GM21381 (cell line): Measurements from ENCODE around the gene WTAP.
"Not testable (repeated sequence)": the region's sequence is repeated elsewhere in the genome, so short reads cannot be mapped to it uniquely, and the experiment has no call there.

Source experiments
- ATAC-seq: cut with Tn5 transposase; IDR thresholded peaks from one replicate; pipeline ENCODE4 v1.9.1; 2021; ENCODE audit warnings: mild to moderate bottlenecking, moderate library complexity; ENCODE audit not compliant: unreplicated experiment

The WTAP gene

DNA sequence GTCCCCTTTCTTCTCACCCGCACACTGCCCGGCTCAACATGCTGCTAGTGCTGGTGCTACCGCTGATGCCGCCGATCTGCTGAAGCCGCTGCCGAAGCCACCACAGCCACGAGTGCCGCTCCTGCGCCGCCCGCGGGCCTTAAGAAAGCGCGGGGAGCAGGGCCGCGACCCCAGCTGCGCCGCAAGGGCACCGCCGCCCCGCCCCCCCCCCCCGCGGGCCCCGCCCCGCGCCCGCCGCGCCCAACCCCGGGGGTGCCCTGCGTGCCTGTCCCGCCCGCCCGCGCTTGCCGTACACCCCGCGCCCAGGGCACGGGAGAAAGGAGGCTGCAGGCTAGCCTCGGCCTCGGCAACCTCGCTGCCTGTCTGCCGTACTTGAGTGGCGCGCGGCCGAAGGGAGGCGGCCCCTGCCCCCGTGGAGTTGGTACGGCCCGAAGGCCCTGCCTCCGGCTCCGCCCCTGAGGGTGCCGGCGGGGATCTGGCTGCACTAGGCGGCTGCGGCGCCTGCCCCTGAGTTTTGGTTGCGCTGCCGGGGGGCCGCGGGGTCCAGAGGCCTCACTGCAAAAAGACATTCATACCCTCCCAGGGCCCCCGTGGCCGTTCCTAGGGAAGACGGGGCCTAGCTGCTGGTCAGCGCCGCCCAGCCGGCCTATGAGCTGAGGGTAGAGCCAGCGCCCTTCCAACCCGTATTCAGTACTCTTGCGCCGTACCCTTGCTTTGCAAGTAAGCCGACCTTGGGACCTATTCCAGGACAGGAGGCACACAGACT is 34.0 kb upstream of the WTAP start, which contains the start of gene SOD2:
TSS of gene SOD2 (minus strand) at position 114 of the 766 bp plus-strand sequence. CDS start at position 40, 74 bp downstream.
- peak; percentile 73 for ATAC-seq

DNA sequence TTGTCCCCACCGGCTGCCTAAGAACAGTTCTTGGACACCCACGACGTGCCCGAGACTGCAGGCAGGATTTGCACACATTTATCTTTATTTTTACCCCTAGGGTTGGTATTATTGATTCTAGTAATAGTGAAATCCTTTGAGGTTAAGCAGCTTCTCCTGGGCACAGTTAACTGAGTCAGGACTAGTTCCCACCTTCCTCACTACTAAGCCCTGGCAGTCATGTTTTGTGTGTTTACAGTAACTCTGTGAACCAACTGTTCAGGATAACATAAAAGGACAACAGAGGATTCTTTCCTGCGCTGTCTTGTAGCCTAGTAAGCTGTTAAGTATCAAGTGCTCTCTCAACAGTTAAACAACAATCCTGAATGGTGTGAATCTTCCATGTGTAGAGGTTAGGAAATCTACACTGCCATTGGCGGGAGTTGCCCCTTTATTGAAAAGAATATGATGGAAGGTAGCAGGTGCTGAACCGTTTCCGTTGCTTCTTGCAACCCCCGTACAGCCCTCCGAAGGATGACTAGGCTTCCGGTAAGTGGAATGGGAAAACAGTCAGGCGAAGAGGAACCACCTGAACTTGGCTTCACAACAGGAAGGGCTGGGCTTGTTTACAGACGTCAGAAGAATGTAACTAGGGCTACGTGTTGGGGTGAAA is 33.3 kb upstream of the WTAP start:
- peak; percentile 5 for ATAC-seq

DNA sequence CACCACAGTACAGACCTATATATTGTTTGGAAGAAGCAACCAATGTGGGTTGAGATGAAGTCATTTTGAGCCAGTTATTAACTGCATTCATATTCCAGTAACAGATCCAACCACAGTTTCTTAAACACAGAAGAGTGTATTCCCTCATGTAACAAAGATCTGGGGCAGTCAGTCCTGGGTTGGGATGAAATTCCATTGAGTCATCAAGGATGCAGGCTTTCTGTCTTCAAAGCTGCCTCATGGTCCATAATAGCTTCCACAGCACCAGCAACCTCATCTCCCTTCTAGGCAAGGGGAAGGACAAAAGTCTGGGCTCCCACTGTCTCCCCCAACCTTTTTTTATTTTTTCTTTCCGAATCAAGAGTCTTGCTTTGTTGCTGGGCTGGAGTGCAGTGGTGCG is 31.3 kb upstream of the WTAP start:
- ATAC-seq: no peak

- ATAC-seq: no peak
These were observed 26.3 kb upstream of the WTAP start for GRCh38 chr6:159700970-159701369.

DNA sequence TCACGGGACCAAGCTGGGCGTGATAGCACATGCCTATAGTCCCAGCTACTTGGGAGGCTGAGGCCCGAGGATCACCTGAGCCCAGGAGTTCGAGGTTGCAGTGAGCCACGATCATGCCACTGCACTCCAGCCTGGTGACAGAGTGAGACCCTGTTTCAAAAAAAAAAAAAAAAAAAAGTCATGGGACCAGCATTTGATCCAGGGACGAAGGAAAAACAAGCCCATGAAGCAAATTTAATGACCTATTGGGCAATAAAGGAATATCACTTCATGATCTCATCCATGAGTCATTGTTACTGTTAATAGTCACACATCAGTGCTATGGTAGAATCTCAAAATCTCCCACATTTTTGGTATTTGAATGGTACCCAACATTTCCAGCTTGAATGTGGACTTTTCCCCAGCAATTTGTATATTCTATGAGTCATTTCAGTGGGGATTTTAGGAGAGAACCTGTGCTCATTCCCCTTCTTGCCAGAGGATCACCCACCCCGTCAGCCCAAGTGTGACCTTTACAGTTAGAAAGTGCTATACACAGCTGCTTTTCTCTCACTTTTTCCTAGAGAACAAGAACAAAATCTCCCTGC is 25.8 kb upstream of the WTAP start:
- ATAC-seq: no peak

DNA sequence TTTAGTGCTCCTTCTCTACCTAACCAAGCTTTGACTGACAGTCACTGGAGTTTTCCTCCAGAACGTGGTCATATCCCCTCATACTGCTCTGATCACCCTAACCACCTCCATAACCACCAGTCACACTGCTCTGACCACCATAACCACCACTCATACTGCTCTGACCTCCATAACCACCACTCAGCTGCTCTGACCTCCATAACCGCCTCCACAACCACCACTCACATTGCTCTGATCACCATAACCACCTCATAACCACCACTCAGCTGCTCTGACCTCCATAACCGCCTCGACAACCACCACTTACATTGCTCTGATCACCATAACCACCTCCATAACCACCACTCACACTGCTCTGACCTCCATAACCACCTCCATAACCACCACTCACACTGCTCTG is 16.7 kb upstream of the WTAP start:
- ATAC-seq: not testable (repeated sequence)

- ATAC-seq: not testable (repeated sequence)
These were observed 14.9 kb upstream of the WTAP start for GRCh38 chr6:159712389-159712788.

DNA sequence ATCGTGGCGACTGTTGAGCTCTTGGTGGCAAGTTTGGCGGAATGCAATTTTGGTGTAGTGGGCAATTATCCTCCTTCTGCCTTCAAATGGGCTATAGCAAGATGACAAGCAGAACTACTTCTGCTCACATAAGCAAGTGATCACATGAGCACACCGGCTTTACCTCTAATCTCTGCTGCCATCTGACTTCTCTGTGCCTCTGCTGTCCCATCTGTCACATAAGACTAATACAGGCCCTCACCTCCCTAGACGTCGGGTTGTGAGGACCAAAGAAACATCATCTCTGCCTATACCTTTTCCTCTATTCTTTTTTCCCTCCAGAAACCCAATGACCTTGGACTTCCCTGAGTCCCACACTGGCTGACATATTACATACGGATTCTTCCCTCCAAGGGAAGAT is 13.3 kb upstream of the WTAP start:
- ATAC-seq: no peak

- no peak for ATAC-seq
These were observed 12.9 kb upstream of the WTAP start for GRCh38 chr6:159714404-159714803.

DNA sequence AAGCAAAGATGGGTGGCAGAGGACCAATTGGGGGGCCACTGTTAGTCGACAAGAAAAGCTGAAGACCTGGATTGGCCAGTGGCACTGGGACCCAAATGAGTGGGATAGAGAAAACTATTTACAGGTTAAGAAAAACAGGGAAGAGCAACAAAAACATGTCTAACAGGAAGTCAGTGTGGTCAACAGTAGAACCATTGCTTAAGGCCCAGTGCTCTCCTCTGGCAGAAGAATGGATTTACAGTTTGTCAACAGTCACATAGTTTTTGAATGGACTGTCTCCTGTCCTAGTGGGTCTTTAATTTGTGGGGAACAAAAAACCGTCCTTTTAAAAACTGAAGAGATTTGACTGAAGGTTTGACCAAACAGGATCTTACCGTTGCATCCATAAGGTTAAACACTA is 12.1 kb upstream of the WTAP start:
- no peak for ATAC-seq

DNA sequence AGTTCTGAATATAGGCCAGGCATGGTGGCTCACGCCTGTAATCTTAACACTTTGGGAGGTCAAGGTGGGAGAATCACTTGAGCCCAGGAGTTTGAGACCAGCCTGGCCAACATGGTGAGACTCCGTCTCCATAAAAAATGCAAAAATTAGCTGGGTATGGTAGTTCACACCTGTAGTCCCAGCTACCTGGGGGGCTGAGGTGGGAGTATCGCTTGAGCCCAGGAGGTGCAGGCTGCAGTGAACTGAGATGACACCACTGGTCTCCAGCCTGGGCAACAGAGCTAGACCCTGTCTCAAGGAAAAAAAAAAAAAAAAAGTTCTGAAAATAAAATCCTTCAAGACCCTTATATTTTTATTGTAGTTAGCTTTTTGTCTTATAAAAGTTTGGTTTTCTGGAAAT is 11.7 kb upstream of the WTAP start:
- no peak for ATAC-seq

DNA sequence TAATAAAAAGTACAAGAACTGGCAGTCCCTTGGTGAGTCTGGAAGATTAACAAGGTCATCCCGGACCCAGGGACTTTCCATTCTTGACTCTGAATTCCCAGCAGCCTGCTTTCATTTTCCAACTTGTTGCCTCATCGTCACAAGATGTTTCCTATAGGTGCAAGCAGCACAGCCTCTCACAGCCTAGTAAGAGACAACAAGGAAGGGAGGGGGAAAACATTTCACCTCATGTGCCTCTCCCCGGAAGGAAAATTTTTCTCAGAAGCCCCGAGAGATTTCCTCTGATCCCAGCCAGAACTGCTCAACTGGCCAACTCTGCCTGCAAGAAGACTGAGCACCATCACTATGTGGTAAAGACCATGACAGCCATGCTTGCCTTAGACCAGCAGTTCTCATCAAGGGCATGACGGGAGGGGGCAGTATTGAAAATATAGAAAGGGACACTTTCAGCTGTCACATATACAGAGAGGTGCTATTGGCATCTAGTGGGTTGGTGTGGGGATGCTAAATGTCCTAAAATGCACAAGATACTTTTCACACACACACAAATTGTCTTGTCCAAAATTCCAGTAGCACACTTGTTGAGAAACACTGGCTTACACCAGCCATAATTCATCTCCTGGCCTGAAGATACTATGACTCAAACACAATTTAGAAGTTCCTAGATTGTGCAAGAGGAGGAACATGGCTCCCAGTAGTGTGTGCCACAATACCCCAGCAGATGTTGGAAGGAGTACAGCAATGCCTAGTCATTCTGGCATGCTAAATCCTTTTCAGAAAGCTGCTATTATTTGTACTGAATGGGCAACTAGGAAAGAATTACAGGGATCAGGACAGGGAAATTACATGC is 10.8 kb upstream of the WTAP start:
- ATAC-seq: no peak

- ATAC-seq: no peak
These were observed 8.7 kb upstream of the WTAP start for GRCh38 chr6:159718634-159719033.

GRCh38 chr6:159719287-159719686 is 8.0 kb upstream of the WTAP start:
- ATAC-seq: no peak

- ATAC-seq: no peak
These were observed 6.6 kb upstream of the WTAP start for GRCh38 chr6:159720708-159721107.

DNA sequence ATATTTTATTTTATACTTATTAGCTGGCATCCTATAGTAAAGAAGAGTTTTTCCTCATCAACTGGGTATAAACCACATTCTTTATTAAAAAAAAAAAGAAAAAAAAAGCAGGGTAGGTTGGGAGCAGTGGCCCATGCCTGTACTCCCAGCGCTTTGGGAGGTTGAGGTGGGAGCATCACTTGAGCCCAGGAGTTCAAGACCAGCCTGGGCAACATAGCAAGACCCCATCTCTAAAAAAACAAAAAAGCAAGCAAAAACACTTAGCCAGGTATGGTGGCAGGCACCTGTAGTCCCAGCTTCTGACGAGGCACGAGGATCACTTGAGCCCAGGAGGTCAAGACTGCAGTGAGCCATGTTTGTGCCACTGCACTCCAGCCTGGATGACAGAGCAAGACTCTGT is 5.3 kb upstream of the WTAP start:
- ATAC-seq: not testable (repeated sequence)

DNA sequence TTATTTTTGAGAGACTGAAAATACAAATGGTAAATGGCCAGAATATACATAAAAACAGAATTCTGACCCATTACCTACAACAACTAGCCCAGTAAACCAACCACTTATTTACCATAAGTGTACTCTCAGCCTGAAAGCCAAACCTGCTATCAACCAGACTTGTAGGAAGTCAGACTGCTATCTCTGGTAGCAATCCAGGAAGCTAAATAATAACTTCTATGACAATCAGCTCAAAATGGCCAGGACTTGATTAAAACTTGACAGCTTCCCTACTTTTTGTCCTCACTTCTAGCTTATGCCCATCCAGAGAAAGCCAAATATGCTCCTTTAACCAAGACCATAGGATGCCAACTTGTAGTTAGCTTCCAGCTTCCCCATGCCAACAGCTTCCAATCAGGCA is 4.7 kb upstream of the WTAP start:
- no peak for ATAC-seq

GRCh38 chr6:159723259-159723658 is 4.0 kb upstream of the WTAP start:
- no peak for ATAC-seq

DNA sequence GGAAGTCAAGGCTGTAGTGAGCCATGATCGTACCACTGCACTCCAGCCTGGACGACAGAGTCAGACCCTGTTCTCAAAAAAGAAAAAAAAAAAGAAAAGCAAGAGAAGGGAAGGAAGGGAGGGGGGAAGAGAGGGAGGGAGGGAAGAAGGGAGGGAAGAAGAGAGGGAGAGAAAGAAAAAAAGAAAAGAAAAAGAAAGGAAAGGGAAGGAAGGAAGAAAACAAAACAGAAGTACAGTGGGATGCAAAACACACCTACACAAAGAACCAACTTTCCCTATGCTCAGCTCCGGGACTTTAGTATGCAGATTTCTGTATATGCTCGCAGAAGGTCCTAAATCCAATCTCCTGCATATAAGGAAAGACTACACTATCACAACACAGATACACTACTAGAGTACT is 2.5 kb upstream of the WTAP start:
- no peak for ATAC-seq

GRCh38 chr6:159725208-159725607 is 2.1 kb upstream of the WTAP start:
- ATAC-seq: not testable (repeated sequence)

- ATAC-seq: no peak
These were observed 920 bp upstream of the WTAP start for GRCh38 chr6:159726255-159726917.
